ENCODE data around the gene PRDM4. TPM values are rescaled to one million over a fixed set of nuclear protein-coding genes. Genes with fewer than 3 reads are reported as not detected.
A peak's percentile ranks its signal among the peaks of the same experiment; 100 is the strongest.

The PRDM4 gene
- total RNA-seq, 1 experiment from 2014 or later = 28.1 TPM

GRCh38 chr12:107695772-107696171, 65.2 kb downstream of the PRDM4 start:
- peak; percentile 12 for DNase-seq (ENCODE audit: low spot score)

- peak; percentile 98 for DNase-seq (ENCODE audit: low spot score)
These were observed 75.3 kb downstream of the PRDM4 start, which contains the start of gene PWP1 for GRCh38 chr12:107685360-107686248. TSS of gene PWP1 (plus strand) at chr12:107685799. CDS start at chr12:107685900, 101 bp downstream.

- DNase-seq (ENCODE audit: low spot score) = peak; percentile 63
These were observed 76.0 kb downstream of the PRDM4 start for GRCh38 chr12:107684990-107685359.

- DNase-seq (ENCODE audit: low spot score) = peak; percentile 3
These were observed 76.7 kb downstream of the PRDM4 start for GRCh38 chr12:107684029-107684795.

Other genes with a start within 250 kb of the PRDM4 start
- 32.0 and 34.8 TPM in 2 replicates for gene PWP1, start 75.3 kb downstream of the PRDM4 start, total RNA-seq (2014; rRNA removed; shearing (Covaris generic))
- not detected in 2 replicates for gene ASCL4, start 13.6 kb upstream of the PRDM4 start, total RNA-seq (2014; rRNA removed; shearing (Covaris generic))